ENCODE measurements around the gene LRP3.
"Not testable (repeated sequence)": the region's sequence is repeated elsewhere in the genome, so short reads cannot be mapped to it uniquely, and the experiment has no call there.

LRP3 gene

GRCh38 chr19:33193865-33194362, at the start of gene LRP3:
Gene LRP3 (plus strand): TSS chr19:33194330. CDS start chr19:33194786, 456 bp downstream.
- no peak for FAIRE-seq

GRCh38 chr19:33146209-33146608, 47.9 kb upstream of the LRP3 start:
- no peak for FAIRE-seq

- no peak for FAIRE-seq
Observed at GRCh38 chr19:33147538-33147937, 46.6 kb upstream of the LRP3 start.

- FAIRE-seq: no peak
Observed at GRCh38 chr19:33150852-33151518, 43.1 kb upstream of the LRP3 start.

GRCh38 chr19:33152176-33152575, 42.0 kb upstream of the LRP3 start:
- FAIRE-seq: no peak

- not testable (repeated sequence) for FAIRE-seq
Observed at GRCh38 chr19:33152625-33153024, 41.5 kb upstream of the LRP3 start.

- not testable (repeated sequence) for FAIRE-seq
Observed at GRCh38 chr19:33154313-33154712, 39.8 kb upstream of the LRP3 start.

GRCh38 chr19:33156334-33156733, 37.8 kb upstream of the LRP3 start:
- no peak for FAIRE-seq

GRCh38 chr19:33157906-33158305, 36.2 kb upstream of the LRP3 start:
- no peak for FAIRE-seq

- no peak for FAIRE-seq
Observed at GRCh38 chr19:33158365-33158764, 35.8 kb upstream of the LRP3 start.

GRCh38 chr19:33159149-33159548, 35.0 kb upstream of the LRP3 start:
- FAIRE-seq: no peak

- FAIRE-seq: no peak
Observed at GRCh38 chr19:33159893-33160292, 34.2 kb upstream of the LRP3 start.

GRCh38 chr19:33161201-33161600, 32.9 kb upstream of the LRP3 start:
- FAIRE-seq: no peak

GRCh38 chr19:33163481-33163880, 30.6 kb upstream of the LRP3 start:
- no peak for FAIRE-seq

- not testable (repeated sequence) for FAIRE-seq
Observed at GRCh38 chr19:33166037-33166436, 28.1 kb upstream of the LRP3 start.

GRCh38 chr19:33167438-33167837, 26.7 kb upstream of the LRP3 start:
- no peak for FAIRE-seq

GRCh38 chr19:33168528-33168927, 25.6 kb upstream of the LRP3 start:
- no peak for FAIRE-seq

- FAIRE-seq: no peak
Observed at GRCh38 chr19:33171222-33171795, 22.8 kb upstream of the LRP3 start.

- FAIRE-seq: no peak
Observed at GRCh38 chr19:33171916-33172359, 22.2 kb upstream of the LRP3 start.

- no peak for FAIRE-seq
Observed at GRCh38 chr19:33174186-33174585, 19.9 kb upstream of the LRP3 start.

GRCh38 chr19:33175156-33175782, 18.9 kb upstream of the LRP3 start:
- FAIRE-seq: no peak

GRCh38 chr19:33175886-33176669, 18.1 kb upstream of the LRP3 start:
- FAIRE-seq: no peak

All from TTC549 (cell line).